ELF-1 (cell line): Measurements from ENCODE around the gene EIF4E3.

Experiments
- DNase-seq: peaks from one replicate; pipeline ENCODE4 v3.0.0-alpha.2; 2016; ENCODE audit warnings: low read depth, low spot score

EIF4E3 gene

DNA sequence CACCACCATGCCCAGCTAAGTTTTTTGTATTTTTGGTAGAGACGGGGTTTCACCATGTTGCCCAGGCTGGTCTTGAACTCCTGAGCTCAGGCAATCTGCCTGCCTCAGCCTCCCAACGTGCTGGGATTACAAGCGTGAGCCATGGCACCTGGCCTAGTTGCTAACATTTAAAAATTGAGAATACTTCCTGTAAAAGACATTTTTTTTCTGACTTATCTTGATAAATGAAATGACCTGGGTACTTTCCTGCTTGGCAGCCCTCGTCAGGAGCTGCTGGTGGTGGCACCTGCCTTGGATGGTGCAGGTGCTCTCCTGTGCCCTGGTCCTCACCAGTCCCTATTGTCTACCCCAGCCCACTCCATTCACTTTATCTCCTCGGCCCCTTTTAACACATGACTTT, 74.8 kb downstream of the EIF4E3 start:
- DNase-seq, result no peak

GRCh38 chr3:71649757-71650156, 75.4 kb downstream of the EIF4E3 start:
- DNase-seq, result no peak

- DNase-seq, result no peak
Measured at GRCh38 chr3:71647751-71648150, 77.5 kb downstream of the EIF4E3 start.

DNA sequence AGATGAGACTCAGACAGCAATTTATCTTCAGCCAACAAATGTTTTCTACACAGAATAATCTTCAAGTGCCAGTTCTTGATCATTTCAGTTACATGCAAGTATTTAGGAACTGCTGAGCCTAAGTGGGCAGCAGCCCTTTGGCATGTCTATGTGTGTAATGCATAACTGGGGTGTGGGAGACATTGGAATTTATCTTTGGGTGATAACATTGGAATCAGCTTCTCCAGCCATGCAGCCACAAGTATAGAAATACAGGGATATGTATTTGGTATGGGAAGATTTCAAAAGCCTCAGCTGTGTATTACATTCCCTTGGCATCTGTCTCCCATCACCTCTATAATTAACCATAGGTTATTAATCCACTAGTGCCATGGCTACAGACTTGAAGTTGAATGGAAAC, 78.2 kb downstream of the EIF4E3 start:
- no peak for DNase-seq

DNA sequence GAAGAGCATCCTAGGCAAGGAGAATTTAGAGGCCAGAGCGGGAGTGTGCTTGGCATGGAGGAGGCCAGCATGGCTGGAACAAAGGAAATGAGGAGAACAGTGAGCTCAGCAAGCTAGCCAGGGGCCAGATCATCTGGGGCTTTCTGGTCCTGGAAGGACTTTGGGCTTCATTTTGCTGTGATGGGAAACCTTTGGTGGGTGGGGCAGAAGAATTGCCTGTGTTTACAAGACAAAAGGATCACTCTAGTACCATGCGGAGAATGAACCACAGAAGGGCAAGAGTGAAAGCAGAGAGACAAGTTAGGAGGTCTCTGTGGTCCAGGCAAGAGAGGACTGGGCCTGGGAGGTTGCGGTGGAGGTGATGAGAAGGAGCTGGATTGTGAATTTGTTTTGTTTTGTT, 80.1 kb downstream of the EIF4E3 start:
- DNase-seq, result peak; percentile 73

DNA sequence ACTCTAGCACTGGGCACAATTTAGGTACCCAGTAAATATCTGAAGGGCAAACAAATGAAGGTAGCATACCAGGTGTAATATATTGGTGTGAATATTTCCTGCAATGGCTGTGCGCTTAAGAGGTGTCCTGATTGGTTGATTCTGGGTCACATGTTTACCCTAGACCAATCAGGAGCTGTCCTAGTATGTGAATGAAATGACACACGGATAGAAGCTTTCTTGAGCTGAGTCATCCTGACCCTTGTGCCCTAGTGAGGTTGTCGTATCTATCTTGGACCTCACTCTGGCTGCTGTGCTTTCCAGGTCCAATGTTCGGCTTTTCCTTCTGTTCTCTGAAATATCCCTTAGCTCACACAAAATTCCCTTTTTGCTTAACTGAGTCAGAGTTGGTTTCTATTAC, 83.5 kb downstream of the EIF4E3 start:
- no peak for DNase-seq

GRCh38 chr3:71640331-71640983, 84.7 kb downstream of the EIF4E3 start:
- DNase-seq, result no peak

- DNase-seq, result no peak
Measured at GRCh38 chr3:71636482-71636881, 88.7 kb downstream of the EIF4E3 start.

- DNase-seq, result no peak
Measured at GRCh38 chr3:71636001-71636400, 89.2 kb downstream of the EIF4E3 start.

DNA sequence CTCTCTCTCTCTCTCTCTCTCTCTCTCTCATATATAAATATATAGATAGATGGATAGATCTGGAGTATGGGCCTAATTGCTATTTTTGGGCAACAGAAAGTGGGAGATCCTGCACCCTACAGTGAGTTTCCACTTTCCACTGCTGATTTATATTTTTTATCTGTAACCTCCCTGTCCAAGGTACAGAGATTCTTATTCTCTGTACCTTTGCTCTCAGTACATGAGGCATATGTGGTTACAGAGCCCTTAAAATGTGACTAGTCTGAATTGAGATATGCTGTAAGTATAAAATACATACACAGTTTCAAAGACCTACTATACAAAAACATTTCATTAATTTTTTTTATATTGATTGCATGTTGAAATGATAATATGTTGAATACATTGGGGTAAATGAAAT, 90.5 kb downstream of the EIF4E3 start:
- no peak for DNase-seq

- DNase-seq, result no peak
Measured at GRCh38 chr3:71629711-71630110, 95.5 kb downstream of the EIF4E3 start.

GRCh38 chr3:71629289-71629688, 95.9 kb downstream of the EIF4E3 start:
- DNase-seq, result no peak

- DNase-seq, result no peak
Measured at GRCh38 chr3:71628522-71628921, 96.7 kb downstream of the EIF4E3 start.

- no peak for DNase-seq
Measured at GRCh38 chr3:71625676-71626075, 99.5 kb downstream of the EIF4E3 start.
